Left forelimb (tissue), 1 donor: ENCODE measurements around the gene CFAP45.

Experiments
- DNase-seq: peaks from one replicate; pipeline ENCODE4 v3.0.0-alpha.2; 2018; ENCODE audit warnings: low spot score

The CFAP45 gene

DNA sequence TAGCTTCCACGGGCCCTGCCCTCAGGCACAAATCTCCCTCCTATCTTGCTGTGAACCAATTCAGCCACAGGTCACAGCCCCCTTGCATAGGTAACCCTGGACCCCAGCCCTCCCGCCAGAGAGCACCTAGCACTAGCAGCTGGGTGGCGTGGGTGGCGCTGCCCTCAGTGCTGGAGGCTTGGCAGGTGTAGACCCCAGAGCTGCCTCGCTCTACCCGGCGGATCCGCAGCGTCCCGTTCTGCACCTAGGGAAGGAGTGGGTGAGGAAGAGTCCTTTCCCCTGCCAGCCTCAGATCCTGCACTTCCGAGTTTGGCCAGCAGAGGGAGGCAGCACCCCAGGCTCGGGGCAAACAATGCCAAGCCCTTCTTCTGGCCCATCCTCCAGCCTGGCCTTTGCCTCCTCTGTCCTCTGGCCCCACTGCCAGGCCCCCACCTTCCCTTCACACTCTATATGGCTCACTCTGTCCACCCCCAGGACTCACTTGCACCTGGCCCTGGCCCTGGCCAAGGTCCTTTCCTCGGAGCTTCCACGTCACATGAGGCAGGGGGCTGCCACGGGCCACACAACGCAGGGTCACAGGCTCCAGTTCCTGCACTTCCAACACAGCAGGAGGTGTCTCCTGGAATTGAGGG, 36.4 kb upstream of the CFAP45 start:
- DNase-seq = no peak

DNA sequence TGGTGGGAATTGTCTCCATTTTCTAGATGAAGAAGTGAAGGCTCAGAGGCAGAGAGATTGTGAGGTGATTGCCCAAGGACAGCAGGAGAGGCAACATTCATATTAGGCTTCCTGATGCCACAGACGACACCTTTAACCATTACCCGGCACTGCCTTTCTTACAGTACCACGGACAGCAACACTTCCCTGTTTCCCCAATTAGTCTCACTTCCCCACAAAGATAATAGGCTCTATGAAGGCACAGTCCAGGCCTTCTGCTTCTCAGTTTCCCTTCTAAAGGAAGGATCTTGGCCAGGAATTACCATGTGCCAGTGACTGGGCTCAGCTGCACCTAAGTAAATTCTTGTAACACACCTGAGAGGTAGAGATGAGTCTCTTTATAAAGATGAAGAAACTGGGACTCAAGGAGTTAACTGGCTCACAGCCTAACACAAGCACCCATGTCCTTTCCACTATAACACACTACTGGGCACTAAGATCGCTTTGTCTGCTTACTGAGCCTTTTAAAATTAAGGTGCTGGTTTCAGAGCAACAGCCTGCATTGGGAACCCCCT, 35.8 kb upstream of the CFAP45 start:
- DNase-seq = no peak

DNA sequence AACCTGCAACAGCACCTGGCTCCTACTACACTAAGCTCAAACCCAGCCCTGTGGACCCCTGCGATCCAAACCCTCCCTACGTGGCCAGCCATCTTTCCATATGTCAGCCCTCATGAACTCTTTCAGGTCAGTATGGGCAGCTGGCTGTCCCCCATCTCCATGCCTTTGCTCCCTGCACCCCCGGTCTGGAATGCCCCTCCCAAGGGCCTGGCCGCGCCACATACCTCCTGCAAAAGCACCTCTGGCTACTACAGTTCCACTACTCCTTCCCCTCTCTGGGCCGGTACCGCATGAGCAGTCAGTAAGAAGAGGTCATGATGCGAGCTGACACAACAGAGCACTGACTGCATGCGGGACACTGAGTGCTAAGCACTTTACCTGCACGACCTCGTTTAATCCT, 35.3 kb upstream of the CFAP45 start:
- no peak for DNase-seq

DNA sequence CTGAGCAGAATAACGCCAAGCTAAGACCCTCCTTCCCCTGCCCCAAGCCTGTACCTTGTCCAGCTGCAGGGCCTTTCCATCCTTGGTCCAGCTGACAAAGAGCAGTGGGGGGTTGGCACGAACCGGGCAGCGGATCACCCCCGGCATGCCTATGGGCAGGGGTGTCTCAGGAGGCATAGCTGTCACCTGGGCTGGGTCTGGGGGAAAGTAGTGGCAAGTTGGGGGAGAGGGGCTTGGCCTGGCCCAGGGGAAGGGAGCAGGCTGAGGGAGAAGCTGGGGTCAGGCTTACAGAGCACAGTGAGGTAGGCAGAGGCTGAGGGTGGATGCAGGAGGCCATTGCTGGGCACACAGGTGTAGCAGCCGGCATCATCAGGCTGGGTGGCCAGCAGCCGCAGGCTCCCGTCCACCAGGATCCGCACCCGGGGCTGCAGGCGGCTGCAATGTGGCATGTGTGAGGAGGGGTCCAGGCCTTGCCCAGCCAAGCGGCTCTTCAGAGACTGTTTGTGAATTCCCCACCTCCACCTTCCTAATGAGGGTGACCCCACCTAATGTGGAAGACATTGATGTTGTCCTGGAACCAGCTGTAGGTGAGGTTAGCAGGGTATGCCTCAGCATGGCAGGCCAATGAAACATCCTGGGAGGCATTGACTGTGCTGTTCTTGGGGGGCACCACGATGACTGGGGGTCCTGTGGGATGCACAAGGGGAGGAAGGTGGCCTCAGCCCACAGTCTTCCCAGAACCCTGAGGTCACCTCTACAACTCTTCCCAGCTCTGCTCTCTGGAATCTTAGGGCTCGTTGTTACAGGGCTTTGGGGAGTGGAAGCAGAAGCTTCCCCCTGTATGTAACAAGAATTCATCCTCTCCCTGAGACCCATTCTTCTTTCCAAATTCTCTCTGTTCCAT, 34.4 kb upstream of the CFAP45 start:
- DNase-seq = no peak

DNA sequence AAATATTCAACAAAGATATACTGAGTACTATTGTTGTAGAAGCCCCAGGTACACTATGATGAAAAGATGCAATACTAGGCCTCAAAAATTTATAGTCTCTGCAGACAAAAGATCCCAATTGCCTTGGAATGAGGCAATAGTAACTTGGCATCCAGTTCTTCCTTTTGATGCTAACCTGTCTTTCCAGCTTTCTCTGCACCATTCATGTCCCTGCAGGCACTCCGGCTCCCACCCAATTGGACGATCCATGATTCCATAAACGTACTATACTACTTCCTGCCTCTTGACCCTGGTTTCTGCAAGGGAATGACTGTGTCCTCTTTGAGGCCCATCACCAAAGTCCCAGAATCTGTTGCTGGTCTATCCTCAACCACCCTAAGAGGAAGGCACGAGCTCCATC, 33.4 kb upstream of the CFAP45 start:
- DNase-seq = no peak

DNA sequence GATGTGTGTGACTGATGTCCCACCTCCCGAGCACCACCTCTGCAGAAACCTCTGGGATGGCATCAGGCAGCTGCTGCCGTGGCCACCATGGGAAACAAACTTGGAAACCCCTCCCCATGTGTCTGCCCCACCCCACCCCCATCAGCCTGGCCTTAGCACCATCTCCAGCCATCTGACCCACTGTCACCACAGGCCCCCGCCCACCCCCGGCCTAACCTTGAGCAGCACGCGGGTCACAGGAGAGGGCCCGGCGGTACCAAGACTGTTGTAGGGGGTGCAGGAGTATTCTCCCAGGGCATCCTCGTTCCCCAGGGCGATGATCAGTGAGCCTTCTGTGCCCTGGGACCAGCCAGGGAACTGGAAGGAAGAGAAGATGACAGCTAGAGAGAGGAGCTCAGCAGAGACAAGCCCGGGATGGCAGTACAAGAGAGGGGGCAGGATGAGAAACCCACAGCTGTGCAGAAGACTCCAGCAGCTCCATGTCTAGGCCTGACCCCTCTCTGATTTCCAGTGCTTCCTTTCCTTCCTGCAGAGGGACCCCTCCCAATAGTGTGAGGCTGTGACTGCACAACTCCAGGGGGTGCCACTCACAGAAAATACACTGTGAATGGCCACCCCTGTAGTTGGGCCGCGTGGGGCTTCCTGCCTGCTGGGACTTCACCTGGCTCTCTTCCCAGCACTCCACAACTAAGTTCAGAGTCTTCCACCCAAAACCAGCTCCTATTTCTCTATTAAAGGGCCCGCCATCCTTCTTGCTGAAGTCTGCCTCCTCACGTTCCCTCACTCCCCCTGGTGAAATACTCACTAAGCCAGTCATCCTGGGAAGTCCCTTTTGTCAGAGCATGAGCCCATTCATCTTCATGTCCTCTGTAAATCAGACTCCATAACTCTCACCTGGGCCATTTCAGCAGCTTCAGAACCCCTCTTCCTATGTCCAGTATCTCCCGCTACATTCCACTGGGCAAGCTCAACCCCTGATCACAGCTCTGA, 32.6 kb upstream of the CFAP45 start:
- no peak for DNase-seq

DNA sequence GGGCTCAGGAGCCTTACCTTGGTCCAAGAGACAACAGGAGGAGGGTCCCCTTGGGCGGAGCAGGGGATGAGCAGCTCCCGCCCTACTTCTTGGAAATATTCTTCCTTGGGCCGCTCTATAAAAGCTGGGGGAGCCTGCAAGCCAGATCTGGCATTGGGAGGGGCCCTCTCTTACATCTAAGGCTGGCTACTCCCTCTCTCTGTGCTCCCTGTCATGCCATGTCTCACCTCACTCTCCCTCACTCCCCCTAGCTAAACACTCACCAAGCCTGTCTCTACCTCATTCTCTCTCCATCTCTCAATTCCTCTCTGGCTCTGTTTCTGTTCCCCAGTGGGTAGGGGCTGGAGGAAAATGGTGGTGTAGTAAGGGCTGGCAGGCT, 31.8 kb upstream of the CFAP45 start:
- no peak for DNase-seq

DNA sequence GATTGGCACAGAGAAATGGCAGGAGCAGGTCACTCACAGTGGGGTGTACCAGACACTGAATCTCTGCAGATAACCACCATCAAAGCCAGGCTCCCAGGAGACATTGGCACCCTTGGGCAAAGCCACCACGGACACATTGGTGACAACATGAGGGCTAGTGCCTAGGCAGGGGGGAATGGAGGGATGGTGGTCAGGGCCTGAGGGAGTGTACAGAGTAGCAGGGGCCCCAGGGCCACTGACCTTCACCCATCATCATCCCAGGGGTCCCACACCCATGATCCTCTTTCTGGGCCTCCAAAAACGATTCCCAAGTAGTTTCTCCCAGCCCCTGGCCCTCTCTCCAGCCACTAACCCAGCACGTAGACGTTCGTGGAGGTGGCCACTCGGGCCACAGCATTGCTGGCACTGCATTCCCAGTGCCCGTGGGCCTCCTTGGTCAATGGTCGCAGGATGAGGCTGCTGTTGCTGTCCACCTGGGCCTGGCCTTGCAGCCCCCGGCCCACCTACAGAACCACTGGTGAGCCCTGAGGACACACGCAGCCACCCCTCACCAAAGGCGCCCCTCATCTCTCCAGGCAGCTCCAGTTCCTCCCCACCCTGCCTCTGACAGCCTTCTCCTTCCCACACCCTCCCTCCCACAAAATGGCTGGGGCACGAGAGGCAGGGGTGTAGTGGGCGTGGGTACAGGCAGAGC, 31.3 kb upstream of the CFAP45 start:
- DNase-seq = no peak

DNA sequence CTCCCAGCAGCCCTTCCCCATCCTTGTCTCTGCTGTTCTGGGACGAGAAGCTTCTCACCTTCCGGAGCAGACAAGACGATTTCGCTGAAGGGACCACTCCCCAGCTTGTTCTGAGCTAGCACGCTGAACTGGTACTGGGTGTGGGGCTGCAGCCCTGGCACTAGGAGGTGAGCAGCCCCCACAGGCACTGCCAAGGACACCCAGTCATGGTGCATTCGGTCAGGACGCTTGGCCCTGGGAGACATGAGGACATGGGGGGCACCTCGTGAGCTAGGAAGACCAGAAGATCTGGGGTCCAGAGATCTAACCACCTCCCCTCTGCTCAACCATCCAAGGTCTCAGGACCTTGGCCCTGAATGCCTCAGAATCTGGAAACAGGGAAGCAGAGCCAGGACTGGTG, 30.7 kb upstream of the CFAP45 start:
- DNase-seq = no peak

DNA sequence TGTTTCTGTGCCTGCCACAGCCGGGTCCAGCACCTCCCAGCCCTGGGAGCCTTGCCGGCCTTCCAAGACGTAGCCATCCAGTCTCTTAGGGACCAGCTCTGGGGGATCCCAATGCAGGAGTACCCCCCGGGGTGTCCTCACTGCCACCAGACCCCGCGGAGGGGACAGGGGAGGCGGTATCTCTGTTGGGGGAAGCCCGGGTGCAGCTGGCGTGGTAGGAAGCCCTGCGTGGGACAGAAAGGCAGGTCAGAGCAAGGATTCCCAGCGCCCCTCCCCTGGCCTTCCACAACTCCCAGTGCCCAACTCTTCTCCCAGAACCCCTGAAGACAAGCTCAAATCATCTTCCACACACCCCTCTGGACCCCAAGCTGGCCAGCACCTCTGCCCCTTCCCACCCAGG, 30.3 kb upstream of the CFAP45 start:
- no peak for DNase-seq

DNA sequence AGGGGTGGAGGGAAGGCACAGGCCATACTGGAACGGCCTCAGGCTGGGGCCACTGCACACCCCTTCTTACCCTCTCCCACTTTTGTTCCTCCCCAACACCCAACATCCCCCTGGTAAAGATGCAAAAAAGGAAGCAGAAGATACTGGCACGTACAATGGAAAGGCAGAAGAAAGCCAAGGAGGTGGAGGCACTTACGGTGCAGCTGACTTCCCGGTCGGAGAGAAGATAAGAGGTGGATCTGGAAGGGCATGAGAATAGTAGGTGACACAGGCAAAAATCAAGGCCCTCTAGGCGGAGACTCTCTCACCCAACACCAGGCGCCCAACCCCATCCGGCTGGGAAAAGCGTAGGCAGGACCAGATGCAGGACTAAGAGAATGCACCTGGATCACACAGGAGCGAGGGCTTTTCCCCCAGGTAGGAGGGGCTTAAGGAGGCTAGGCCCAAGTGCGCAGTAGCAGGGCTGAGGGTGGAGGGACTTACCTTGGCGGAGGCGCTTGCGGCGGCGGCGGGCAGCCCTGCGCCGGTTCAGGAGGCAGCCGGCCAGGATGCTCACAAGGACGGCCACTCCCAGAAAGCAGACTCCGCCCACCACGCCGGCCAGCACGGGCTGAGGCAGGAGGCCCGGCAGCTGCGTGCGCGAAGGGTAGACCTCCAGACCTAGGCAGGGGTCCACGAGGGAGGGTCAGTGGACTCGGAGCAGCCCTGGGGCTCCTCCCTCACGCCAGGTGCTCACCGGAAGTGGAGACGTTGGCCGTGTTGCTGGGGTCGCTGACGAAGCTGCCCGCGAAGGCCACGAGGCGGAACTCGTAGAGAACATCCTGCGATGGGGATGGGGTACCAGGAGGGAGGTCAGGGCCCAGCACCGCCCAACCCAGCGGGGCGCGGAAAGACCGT, 29.4 kb upstream of the CFAP45 start:
- DNase-seq = no peak

DNA sequence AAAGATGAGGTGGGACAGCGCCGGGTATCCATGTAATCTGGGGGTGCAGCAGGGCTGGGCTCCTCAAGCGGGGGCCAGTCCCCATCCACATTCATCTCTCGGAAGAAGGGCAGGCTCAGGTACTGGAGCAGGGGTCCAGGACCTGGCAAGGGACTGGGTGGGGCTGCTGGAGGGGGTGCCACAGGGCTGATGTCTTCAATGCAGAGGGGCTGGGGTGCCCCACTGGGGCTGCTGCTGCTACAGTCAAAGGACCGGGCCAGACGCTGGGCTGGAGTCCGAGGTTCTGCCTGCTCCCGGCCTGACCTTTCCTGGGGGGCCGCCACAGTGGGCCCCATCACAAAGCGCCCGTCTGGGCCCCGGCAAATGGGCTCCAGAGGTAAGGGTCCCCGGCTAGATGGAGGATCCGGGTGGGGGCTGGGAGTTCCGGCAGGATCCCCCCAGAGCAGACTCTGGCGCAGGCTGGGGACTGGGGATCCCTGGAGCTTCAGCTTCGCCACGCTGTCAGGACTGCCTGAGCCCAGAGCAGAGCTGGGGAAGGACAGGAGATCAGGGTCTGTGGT, 28.6 kb upstream of the CFAP45 start:
- DNase-seq = no peak

DNA sequence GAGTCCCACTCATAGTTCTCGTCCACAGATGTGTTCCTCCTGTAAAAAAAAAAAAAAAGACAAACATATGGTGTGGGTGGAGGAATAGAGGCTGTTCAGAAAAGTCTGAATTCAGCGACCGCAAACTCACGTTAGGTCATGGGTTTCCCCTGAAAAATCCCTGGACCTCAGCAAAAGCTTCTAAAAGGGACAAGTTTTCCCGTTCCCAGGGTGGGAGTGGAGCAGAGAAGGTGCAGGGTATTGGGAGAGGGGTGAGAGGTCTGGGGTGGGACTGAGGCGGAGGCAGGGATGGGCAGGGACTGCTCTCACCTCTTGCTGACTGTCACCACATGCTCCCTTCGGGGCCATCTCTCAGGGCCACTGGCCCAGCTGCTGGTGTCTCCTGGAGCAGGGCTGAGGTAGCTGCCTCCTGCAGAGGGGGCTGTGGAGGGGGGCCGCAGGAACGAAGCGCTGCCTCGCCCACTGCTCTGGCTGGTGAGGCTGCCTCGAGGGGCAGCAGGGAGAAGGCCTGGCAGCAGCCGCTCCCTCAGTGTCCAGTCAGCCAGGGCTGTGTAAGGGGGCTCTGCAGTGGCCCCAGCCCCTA, 28.0 kb upstream of the CFAP45 start:
- no peak for DNase-seq

DNA sequence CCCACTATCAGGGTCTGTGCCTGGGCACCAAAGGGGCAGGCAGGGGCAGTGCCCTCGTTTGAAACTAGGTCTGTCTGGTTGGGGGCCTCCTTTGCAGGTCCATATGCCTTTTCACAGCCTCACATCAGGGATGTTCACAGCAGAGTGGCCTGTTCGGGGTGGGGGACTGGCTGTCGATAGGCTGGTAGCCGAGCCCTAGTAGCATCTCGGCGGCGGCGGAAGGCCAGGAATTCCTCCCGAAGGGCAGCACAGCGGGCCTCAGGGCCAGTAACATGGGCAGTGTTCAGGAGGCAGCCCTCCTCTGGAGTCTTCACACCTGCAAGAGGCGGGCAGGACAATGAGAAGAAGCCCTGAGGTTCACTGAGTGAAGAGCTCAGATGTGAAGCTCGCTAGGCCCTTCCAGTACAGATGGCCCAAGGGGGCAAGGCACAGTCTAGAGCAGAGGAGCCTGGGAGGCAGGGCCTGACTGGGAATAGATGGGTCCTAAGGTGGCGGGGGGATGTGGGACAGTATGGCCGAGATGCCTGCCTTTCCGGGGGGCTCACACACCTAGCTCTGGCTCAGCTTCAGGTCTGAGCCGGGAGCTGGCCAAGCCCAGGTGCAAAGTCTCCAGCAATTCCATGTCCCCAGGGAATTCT, 27.4 kb upstream of the CFAP45 start:
- no peak for DNase-seq

DNA sequence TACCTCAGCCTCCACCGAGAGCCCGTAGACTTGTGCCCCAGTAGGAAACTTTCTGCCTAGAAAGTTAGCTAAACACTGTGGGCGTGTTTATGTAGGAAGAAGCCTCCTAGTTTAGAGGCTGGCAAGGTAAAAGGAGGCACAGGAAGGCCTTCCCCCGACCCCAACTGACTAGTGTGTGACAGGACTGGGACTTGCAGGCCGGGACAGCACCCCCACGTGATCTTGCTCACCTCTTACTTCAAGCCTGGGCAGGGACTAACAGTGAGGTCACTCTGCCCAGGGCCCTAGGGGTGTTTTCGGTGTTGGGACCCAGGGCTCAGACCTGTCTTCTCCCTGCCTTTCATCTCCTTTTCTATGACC, 25.7 kb upstream of the CFAP45 start:
- DNase-seq = no peak

DNA sequence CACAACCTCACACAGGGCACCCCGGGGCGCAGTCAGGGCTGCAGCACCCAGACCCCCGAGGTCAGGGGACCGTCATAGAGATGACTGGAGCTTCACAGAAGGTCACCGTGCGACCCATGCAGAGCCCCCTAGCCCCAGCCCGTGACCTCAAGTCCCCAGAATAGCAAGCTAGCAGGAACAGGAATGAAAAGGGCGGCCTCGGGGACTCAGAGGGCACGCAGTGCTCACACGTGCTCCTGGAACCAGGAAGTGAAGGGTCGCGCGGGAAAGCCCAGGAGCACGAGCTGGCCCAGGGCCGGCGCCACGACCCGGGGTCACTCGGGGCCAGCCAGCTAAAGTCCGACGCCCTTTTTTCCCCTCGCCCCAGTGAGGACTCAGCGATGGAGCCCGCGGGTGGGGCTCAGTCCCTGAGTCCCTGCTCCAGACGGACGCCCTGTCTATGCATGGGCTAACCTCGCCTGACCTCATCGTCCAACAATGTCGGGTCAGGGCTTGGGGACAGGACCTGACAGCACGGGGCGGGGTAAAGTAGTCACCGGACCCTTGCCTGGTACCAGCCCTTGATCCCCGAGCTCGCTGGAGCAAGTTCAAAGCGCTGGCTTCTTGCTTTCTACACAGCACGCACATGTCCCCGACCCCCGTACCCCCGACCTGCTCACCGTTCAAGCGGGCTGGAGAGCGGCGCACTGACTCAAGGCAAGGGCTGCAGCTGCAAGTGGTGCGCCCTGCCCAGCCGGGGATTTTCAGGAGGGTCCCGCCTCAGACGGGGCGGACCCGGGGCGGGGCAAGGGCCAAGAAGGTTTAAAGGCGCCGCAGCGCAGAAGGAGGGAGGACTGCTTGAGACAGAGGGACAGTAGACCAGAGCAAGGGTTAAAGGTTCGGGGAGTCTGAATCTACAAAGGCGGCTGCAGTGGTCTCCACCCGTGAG, 25.1 kb upstream of the CFAP45 start, which contains the start of gene TAGLN2:
Gene TAGLN2 (minus strand): TSS at position 717 of the 928 bp plus-strand sequence. CDS start 4,998 bp downstream, outside the sequence.
- DNase-seq = peak; percentile 94

DNA sequence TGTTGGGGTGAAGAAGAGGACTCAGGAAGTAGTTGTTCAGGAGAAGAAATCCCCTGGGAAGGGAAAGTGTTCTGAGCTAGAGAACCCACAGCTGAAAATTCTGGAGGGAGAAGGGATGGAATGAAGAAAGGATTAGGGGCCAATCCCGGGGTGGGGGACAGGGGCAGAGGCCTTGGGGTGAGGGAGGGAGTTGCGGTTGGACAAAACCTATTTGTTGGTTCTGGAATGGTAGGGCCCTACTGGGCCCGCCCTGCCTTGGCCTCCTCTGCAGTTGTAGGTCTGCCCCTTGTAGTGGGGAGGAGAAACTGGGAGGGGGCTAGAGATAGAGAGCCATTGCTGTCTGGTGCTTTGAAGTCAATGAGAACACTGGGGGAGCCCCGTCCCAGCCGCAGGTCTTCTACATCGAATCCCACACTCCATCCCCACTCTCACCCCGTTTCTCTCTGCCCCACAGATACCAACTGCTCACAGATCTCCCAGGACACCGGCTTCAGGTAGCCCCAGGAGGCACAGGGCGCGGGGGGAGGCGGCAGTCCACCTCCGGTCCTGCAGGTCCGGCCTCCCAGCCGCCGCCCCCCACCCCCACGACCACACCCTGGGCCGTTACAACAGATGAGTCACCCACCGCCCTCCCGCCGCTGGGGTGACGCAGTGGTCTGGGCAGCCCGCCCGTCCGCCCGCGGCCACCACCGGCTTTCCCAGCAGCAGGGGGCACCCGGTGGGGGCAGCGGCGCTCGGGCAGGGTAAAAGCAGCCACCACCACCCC, 24.2 kb upstream of the CFAP45 start:
- DNase-seq = peak; percentile 88
